Activated CD8-positive, alpha-beta memory T cell treated with anti-CD3 and anti-CD28 coated beads, Interleukin-2, amount 50 U/mL, for 24 hours (primary cell): Measurements from ENCODE around the gene ATF4.
"Not testable (repeated sequence)": the region's sequence is repeated elsewhere in the genome, so short reads cannot be mapped to it uniquely, and the experiment has no call there.

Experiments used
- DNase-seq: peaks from one replicate; pipeline ENCODE4 v3.0.0-alpha.2; 2020; ENCODE audit errors: extremely low read depth

ATF4 gene

GRCh38 chr22:39489094-39490068 is 31.0 kb upstream of the ATF4 start:
- no peak for DNase-seq

DNA sequence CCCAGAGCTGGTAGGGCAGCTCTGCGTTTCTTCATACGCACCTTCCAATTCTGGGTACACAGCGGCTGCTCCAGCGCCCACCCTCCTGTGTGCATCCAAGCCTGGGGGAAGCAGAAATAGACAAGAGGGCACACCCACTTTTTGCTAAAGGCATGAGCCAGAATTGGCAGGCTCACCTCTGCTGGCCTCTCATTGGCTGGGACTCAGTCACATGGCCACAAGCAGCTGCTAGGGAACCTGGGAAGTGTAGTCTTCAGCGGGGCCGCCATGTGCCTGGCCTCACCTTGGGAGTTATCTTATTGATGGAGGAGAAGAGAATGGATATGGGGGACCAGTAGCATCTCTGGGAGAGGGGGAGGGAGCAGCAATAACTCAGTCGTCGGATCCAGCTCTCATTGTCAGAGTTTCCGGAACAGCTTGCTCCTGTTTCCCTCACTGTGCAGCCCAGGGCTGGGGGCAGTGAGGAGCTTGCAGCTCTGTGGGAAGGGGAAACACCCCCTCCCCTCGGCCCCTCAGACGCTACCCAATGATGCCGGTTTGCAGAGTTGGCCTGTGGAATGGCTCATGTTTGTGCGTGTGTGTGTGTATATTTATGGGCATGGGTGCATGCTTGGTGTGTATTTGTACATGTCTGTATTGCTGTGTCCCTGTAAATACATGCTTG is 30.1 kb upstream of the ATF4 start:
- DNase-seq = peak; percentile 67

GRCh38 chr22:39490966-39491680 is 29.2 kb upstream of the ATF4 start:
- no peak for DNase-seq

DNA sequence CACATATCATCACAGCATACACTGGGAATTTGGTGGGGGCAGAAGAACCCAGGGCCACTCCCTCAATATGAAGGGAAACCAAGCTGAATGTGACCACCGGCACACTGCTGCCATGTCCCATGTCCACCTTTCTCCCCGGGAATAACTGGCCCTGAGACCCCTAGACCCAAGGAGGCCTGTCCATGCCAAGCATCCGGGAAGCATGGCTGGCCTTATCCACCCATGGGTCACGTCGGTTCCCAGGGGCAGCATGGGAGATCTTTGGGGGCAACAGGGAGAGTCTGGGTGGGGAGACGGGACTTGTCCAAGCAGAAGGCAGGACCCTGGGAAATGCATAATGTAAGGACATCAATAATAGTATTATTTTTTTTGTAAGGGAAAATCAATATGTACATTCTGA is 28.7 kb upstream of the ATF4 start:
- no peak for DNase-seq

GRCh38 chr22:39492186-39492585 is 28.2 kb upstream of the ATF4 start:
- no peak for DNase-seq

GRCh38 chr22:39493759-39494158 is 26.6 kb upstream of the ATF4 start:
- DNase-seq = no peak

DNA sequence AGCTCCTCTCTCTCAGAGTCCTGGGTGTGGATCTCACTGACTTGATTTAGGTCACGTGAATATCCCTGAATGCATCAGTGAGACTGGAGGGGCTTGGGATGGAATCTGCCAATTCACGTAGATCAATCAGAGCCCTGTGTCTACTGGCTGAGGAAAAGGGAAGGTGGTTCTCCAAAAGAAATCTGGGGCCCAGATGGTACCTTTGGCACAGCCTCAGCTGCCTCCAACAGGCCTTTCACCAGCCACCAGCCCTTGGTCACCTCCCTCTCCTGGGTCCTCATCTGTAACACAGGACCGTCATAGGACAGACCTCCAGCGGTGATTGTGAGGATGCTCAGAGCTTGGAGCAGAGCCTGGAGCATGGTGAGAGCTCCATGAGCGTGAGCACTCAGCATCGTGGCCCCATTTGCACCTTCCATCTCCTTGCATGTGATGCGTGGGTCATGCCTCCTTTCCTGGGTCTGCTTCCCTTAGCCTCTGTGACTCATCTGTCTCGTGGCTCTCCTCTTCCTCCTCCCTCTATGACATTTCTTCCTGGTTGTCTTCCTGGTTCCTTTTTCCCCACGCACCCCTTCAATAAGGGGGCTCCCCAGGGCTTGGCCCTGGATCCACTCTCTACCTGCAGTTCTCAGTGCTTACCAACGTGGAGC is 25.8 kb upstream of the ATF4 start:
- no peak for DNase-seq

DNA sequence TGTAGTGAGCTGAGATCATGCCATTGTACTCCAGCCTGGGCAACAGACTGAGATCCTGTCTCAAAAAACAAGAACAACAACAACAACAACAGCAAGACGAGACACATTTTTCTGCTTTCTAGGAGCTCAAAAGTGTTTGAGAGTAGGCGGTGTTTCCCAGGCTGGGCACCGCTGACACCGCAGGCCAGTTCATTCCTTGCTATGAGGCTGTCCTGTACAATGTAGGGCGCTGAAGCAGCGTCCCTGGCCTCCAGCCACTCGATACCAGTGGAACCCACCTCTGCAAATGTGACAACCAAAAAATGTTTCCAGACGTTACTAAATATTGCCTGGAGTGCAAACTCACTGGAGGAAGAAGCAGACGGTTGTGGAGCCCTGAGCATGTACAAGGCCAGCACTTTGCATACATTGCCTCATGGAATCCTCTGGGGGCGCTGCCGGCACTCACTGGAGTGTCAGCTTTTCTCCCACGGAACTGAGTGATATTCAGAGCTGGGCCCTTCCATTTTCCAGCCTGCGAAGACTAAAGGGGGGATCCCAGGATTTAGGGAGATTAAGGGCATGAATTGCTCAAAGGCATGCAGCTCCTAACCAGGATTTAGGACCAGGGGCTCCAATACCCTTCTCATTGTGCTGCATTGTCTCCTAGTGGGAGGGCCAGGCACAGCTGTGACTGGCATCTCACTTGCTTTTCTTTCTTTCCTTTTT is 24.1 kb upstream of the ATF4 start:
- DNase-seq = no peak

GRCh38 chr22:39497429-39497828 is 22.9 kb upstream of the ATF4 start:
- DNase-seq = no peak

DNA sequence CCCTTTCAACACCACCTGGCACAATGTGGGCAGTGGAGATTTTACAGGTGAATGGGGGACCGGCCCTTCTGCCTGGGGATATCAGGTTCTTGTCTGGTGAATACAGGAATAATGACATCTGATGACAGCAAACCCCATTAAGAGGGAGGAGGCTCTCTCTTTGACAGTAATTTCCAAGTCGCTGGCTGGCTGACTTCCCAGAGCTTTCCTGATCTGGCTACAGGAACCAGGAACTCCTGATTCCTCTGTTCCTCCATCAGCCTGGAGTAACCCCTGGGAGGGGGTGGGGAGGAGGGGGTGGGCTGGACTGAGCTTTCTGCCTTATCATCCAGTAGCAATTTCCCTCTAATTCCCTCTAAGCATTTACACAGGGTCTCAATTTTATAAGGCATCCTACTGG is 22.0 kb upstream of the ATF4 start:
- no peak for DNase-seq

DNA sequence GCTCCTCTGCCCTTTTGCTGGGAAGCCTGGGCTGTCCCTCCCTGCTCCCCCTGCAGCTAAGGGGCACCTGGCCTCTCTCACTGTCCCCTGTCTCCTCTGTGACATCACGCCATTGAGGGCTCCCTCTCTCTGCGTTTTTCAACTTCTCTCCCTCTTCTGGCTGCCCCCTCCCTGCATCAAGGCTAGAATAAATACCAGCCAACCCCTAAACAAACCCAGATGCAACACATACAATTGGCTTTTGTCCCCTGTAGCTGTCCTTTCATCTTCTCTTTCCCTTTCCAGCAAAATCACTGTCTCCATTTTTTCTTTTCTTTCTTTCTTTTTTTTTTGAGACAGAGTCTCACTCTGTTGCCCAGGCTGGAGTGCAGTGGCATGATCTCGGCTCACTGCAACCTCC is 21.6 kb upstream of the ATF4 start:
- DNase-seq = no peak

DNA sequence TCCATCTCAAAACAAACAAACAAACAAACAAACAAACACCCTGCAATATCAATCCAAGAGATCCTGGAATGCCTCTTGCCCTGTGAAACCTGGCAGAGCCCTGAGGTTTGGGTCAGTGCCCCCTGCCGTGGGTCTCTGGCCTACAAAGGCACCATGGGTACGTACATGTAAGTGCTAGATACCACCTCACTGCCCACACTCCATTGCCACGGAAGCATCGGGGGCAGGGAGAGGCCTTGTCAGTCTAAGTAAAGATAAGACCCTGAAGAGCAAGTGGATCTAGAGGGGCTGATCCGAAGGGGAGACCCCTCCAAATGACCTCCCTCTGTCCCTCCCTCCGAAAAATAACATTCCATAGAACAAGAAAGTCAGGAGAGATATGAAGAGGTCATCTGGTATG is 20.3 kb upstream of the ATF4 start:
- DNase-seq = no peak

DNA sequence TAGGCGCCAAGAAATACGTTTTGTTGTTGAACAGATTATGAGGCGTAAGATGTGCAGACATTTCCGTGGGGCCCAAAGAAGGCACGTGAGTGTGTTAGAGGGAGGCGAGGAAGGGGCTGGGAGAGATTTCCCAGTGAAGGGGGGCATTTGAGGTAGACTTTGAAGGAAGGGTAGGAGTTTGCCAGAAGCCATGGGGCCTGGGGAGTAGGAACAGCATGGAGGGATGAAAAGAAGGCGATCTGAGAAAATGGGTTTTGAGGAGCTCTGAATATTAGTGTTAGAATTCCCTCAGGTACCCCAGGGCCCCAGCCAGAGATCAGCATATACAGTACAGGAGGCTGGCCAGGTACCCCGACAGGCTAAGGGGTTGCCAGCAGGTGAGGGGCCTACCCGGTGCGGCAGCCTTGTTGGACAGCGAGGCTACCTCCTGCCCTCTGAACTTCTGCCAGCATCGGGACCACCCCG is 18.7 kb upstream of the ATF4 start:
- no peak for DNase-seq

- peak; percentile 81 for DNase-seq
Observed at GRCh38 chr22:39502109-39502788, 18.1 kb upstream of the ATF4 start, which contains the start of gene MIEF1. TSS of gene MIEF1 (plus strand) at chr22:39502290. CDS start at chr22:39511295, 9,005 bp downstream.

GRCh38 chr22:39502789-39503409 is 17.5 kb upstream of the ATF4 start:
- DNase-seq = no peak

- DNase-seq = no peak
Observed at GRCh38 chr22:39503630-39504029, 16.7 kb upstream of the ATF4 start.

GRCh38 chr22:39504071-39504470 is 16.3 kb upstream of the ATF4 start:
- DNase-seq = no peak

GRCh38 chr22:39507021-39507420 is 13.3 kb upstream of the ATF4 start:
- not testable (repeated sequence) for DNase-seq

DNA sequence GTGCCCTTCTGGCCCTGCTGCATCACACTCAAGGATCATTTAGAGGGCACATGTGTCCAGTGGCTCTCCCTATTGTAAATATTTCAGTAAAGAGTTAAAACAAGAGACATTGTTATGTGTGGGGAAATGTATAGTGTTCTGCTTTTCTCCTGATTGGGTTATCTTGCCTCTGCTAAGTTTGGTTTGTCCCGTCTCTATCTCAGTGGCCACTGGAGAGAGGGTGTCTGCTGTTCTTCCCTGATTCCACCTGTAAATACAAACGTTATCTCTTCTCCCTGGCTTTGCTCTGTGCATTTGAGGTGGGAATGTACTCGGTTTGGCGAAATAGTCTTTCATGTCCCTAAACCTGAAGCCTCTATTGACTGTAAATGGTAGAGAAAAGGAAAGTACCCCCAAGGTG is 12.0 kb upstream of the ATF4 start:
- DNase-seq = no peak

- DNase-seq = no peak
Observed at GRCh38 chr22:39510529-39511149, 9.7 kb upstream of the ATF4 start.
